Right ventricle myocardium superior (tissue), 1 donor: ENCODE results near the gene NDFIP2. TPM values are rescaled to one million over a fixed set of nuclear protein-coding genes. Genes with fewer than 3 reads are reported as not detected.

Experiments used
- ATAC-seq: fragments of 200-7000 bp; cut with Tn5 transposase; one replicate; pipeline ENCODE4 v1.9.1; 2020; ENCODE audit warnings: mild to moderate bottlenecking; ENCODE audit not compliant: poor library complexity
- DNase-seq: peaks from one replicate; pipeline ENCODE4 v3.0.0-alpha.2; 2020
- intact Hi-C: fragments of 100-400 bp; cut with DNase I; formaldehyde crosslinking; loops from one replicate; pipeline ENCODE4 v1.11.2; 2022
- total RNA-seq: library from RNA; stranded (reverse); fragmentation: NEBNext Ultra II Directional; extraction: Animal tissue kit (Norgen Biotek cat#: 25700); gene quantifications from one replicate; pipeline ENCODE4 v1.2.1, GENCODE V29; 2021
- donor health status: DM: no; HTN: yes; CAD: no; lungs with severe emphysema.

NDFIP2 gene
- total RNA-seq, 1 donor from 2014 or later: 33.9 TPM

DNA sequence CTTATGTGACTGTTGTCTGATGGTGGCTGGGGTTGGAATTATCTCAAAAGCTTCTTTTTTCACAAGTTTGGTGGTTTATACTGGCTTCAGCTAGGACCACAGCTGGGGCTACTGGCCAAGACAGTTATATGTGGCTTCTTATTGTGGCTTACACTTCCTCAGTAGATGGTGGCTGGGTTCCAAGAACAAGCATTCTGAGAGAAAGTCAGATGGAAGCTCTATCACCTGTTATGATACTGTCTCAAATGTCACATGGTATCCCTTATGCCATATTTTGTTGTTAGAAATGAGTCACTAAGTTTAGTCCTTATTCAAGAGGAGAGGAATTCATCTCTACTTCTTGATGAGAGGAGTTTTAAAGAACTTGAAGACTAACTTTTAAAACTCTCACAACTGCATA, 41.6 kb downstream of the NDFIP2 start:
- intact Hi-C loops: no loop called here
- ATAC-seq: no peak

DNA sequence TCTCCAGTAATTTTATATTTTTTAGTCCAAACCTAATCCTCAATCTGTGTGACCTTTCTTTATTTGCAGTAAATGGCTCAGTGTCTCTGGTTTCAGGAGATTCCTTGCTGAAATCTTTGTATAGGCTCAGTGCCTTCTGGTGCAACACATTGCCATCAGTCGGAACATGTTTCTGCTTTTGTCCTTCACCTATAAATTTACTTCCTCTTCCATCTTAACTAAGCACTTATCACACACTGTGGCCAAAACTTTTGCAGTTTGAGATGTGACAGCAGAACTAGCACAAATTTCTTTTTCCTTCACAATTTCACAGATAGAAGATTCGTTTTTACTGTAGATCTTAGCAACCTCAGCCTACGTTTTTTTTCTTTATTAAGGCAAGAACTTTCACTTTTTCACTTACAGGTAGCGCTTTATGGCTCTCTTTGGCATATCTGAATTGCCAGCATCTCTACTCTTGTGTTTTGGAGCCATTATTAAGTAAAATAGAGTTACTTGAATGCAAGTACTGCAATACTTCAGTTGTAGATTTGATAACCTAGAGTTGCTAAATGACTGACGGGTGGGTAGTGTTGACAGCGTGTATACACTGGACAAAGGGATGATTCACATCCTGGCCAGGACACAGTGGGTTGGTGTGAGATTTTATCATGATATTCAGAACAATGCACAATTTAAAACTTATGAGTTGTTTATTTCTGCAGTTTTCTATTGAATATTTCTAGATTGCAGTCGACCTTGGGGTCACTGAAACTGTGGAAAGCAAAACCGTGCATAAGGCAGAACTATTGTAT, 44.3 kb downstream of the NDFIP2 start:
- intact Hi-C loops: no loop called here
- ATAC-seq (no peak), DNase-seq (no peak)

More for the DNA sequence above, 41.6 kb downstream of the NDFIP2 start:
- no peak for DNase-seq

DNA sequence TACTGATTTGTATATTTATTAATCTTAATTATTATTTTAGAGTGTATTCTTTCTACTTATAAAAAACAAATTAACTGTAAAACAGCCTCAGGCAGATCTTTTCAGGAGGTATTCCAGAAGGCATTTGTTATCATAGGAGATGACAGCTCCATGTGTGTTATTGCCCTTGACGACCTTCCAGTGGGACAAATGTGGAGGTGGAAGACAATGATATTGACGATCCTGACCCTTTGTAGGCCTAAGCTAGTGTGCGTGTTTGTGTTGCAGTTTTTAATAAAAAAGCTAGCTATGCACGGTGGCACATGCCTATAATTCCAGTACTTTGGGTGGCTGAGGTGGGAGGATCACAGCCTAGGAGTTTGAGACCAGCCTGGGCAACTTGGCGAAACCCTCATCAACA, 46.7 kb downstream of the NDFIP2 start:
- intact Hi-C loops: no loop called here
- no peak for DNase-seq
- ATAC-seq: peak; percentile 56

DNA sequence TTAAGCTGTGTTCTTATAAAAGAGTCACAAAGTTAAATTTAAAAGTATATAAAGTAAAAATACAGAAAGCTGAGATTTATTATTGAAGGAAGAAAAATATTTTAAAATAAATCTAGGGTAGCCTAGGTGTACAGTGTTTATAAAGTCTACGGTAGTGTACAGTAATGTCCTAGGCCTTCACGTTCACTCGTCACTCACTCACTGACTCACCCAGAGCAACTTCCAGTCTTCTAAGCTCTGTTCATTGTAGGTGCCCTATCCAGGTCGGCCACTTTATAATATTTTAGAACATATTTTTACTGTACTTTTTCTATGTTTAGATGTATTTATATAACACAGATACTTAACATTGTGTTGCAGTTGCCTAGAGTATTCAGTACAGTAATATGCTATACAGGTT, 47.4 kb downstream of the NDFIP2 start:
- peak; percentile 68 for ATAC-seq
- intact Hi-C loops: no loop called here
- DNase-seq: no peak

DNA sequence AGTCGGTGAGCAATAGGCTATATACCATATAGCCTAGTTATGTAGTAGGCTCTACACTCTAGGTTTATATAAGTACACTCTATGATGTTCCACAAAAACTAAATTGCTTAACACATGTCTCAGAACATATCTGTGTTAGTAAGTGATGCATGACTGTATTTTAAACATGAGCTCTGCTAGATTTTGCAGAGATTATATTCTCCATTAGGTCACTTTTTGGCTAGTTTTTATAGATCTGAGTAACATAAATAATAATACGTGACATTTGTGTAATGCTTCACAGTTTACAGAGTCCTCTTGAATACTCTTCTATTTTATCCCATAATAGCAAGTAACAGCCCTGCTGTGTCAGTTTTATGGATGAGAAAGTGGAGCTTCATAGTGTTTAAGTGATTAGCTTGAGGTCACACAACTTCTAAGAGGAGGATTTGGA, 47.8 kb downstream of the NDFIP2 start:
- ATAC-seq (peak; percentile 13), DNase-seq (no peak)
- intact Hi-C loops: no loop called here

DNA sequence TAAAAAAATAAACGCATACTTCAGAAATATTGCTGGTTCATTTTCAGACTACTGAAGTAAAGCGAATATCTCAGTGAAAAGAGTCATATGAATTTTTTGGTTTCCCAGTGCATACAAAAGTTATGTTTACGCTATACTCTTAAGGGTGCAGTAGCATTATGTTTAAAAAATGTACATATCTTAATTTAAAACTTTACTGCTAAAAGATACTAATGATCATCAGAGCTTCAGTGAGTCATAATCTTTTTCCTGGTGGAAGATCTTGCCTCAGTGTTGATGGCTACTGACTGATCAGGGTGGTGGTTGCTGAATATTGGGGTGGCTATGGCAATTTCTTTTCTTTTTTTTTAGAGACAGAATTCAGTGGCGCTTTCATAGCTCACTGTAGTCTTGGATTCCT, 48.9 kb downstream of the NDFIP2 start:
- intact Hi-C loops: loop anchor here (5.0 kb wide), 1 partner anchor 48 kb away; the partner anchor contains the start of gene NDFIP2
- ATAC-seq (no peak), DNase-seq (no peak)

DNA sequence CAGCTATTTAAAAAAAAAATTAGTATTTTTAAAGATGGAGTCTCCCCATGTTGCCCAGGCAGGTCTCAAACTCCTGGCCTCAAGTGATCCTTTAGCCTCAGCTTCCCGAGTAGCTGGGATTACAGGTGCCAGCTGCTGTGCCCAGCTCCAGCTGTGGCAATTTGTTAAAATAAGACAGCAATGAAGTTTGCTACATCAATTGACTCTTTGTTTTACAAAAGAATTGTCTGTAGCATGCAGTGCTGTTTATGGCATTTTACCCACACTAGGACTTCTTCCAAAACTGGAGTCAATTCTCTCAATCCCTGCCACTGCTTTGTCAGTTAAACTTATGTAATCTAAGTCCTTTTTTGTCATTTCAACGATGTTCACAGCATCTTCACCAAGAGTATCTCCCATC, 49.3 kb downstream of the NDFIP2 start:
- DNase-seq (no peak), ATAC-seq (no peak)
- intact Hi-C loops: loop anchor here (5.0 kb wide), 1 partner anchor 48 kb away; the partner anchor contains the start of gene NDFIP2

DNA sequence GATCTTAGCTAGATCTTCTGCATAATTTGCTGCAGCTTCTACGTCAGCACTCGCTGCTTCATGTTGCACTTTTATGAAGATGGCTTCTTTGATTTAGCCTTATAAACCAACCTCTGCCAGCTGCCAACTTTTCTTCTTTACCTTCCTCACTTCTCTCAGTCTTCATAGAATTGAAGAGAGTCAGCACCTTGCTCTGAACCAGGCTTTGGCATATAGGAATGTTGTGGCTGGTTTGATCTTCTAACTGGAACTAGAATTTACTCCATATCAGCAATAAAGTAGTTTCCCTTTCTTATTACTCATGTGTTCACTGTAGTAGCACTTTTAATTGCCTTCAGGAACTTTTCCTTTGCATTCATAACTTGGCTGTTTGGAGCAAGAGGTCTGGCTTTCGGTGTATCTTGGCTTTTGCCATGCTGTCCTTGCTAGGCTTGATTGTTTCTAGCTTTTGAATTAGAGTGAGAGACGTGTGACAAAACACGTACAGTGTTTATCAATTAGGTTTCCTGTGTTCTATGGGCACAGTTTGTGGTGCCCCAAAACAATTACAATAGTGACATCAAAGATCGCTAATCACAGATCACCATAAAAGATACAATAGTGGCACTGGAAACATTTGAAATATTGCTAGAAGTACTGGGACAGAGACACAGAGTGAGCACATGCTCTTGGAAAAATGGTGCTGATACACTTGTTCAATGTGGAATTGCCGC, 50.7 kb downstream of the NDFIP2 start:
- no peak for ATAC-seq

DNA sequence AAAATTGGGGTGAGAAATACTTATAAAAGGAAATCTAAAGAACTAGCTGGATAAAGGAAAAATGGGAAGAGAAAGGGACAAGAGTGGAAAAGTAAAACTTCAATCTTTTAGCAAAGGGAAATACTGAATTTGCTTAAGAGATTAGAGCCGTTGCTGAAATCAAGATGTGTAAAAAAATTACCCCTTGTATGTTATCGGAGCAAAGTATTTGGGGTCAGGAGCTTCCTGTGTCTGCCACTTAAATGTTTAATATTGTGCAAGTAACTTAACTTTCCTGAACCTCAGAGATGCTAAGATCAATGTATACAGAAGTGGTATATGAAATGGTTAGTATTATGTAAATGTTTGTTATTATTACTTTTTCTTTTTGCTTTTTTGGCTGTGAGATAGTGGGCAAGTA, 51.6 kb downstream of the NDFIP2 start:
- intact Hi-C loops: loop anchor here (5.0 kb wide), 1 partner anchor 50 kb away; the partner anchor contains the start of gene NDFIP2
- no peak for DNase-seq
- ATAC-seq: no peak

More for the DNA sequence above, 50.7 kb downstream of the NDFIP2 start:
- DNase-seq: no peak
- intact Hi-C loops: loop anchor here (5.0 kb wide), 1 partner anchor 49 kb away; the partner anchor contains the start of gene NDFIP2

DNA sequence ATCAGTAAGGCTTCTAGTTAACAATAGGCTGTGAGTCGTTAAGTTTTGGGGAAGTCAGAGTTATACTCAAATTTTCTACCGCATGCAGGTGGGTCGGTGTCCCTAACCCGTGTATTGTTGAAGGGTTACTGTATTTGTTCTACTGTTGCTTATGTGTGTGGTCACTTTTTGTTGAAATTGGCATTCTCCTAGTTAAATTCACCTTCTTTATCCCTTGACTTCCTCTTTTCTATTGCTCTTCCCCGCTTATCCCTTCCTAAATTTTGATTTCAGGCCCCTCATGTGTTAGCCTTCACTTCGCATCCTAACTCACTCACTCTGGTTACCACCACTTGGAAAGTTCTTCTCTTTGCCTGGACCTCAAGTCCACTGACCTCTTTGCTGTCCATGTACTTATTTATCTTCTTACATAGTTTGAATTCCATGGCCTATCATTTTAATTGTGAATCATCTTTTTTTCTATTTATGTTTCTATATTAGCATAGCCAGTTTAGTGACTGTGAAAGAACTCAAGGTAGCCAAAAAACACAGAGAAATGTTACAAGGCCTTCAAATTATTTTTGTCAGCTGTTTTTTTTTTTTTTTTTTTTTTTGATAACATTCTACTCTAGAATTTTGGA, 52.9 kb downstream of the NDFIP2 start:
- intact Hi-C loops: loop anchor here (5.0 kb wide), 1 partner anchor 52 kb away; the partner anchor contains the start of gene NDFIP2
- no peak for DNase-seq
- ATAC-seq: no peak

DNA sequence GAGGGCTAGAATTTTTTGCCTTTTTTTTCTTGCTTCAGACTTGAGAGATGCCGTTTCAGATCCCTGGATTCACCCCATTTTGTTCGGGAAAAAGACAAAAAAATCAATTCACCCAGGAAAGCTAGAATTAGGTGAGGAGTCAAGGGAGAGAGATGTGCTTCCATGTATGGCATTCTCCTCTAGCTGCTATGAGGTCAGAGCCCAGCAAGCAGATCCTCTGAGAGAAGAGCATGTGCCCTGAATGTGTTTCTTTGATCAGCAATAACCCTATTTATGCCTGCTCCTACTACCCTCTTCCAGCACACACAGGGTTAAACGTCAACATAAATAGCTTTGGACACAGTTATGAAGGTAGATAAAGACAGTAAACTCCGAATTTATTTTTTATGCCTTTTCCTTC, 53.6 kb downstream of the NDFIP2 start:
- ATAC-seq: peak; percentile 81
- intact Hi-C loops: loop anchor here (5.0 kb wide), 1 partner anchor 52 kb away; the partner anchor contains the start of gene NDFIP2
- DNase-seq: no peak

DNA sequence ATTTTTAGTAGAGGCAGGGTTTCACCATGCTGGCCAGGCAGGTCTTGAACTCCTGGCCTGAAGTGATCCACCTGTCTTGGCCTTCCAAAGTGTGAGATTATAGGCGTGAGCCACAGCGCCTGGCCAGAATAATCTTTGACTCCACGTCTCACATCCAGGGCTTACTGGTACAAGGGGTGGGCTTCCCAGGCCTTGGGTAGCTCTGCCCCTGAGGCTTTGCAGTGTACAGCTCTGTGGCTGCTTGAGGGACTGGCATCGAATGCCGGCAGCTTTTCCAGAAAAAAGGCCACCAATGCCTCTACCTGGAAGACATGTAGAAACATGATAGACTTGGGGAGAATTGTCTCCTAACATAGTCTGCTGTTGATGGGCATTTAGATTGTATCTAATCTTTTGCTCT, 57.8 kb downstream of the NDFIP2 start:
- ATAC-seq (no peak), DNase-seq (no peak)
- intact Hi-C loops: no loop called here

DNA sequence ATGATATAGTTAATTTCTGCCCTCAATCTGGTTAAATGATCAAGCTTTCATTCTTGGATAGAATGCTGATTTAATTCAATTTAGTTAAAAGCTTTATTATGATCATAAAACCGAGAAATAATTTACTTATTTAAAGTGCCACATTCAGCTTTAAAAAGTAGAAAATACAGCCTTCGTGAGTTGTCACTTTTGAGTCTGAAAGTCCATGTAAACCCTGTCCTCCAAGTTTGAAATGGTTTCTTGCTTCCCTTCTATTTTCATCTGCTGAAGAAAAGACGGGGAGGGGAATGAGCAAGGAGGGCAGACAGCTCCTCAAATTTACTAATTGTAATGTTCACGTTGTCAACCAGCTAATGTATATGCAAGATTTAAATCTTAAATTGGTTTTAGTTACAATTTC, 59.5 kb downstream of the NDFIP2 start:
- no peak for ATAC-seq
- no peak for DNase-seq
- intact Hi-C loops: loop anchor here (5.0 kb wide), 1 partner anchor 118 kb away; no protein-coding TSS in a partner anchor

DNA sequence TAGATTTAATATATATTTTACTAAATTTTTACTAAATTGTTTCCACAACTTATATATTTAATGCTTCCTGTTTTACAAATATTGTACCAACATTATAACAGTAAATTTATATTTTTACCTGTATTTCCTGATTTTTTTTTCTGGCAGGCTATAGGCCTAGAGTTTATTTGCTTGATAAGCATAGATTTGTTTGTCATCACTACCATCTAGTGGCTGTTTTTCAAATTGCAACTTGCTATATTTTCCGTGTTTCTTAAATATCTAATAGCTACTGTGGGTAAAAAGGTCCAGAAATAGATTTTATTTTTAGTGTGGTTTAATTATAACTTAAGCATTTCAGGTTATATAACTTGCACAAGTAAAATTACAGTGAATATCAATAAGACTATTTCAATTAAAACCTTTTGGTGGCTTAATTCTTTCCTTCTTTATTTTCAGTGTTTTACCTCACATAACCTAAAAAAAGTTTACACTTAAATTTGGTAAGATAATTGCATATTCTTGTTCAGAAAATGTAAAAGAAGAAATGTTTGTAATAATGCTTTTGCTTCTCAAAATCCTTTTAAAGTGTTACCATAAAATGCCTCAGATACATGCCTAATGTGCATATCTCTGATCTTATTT, 60.6 kb downstream of the NDFIP2 start:
- DNase-seq: no peak
- intact Hi-C loops: loop anchor here (5.0 kb wide), 1 partner anchor 119 kb away; no protein-coding TSS in a partner anchor
- ATAC-seq: peak; percentile 57

DNA sequence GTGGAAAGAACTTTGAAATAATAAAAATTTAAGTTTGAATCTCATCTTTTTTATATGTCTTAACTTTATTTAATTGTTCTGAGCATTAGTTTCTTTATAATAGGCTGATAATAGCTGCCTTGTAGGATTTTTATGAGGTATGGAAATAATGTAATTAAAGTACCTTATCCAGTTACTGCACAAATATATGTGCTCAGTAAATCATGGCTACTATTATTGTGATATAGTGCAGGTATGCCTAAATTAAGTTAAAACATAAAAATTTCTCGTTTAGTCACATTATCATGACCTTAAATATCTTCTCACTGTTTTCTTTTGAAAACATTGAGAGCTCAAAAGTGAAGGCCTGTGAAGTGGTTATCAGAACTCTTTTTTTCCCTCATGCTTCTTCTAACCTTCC, 62.9 kb downstream of the NDFIP2 start:
- ATAC-seq: no peak
- intact Hi-C loops: loop anchor here (5.0 kb wide), 1 partner anchor 122 kb away; no protein-coding TSS in a partner anchor
- DNase-seq: no peak

DNA sequence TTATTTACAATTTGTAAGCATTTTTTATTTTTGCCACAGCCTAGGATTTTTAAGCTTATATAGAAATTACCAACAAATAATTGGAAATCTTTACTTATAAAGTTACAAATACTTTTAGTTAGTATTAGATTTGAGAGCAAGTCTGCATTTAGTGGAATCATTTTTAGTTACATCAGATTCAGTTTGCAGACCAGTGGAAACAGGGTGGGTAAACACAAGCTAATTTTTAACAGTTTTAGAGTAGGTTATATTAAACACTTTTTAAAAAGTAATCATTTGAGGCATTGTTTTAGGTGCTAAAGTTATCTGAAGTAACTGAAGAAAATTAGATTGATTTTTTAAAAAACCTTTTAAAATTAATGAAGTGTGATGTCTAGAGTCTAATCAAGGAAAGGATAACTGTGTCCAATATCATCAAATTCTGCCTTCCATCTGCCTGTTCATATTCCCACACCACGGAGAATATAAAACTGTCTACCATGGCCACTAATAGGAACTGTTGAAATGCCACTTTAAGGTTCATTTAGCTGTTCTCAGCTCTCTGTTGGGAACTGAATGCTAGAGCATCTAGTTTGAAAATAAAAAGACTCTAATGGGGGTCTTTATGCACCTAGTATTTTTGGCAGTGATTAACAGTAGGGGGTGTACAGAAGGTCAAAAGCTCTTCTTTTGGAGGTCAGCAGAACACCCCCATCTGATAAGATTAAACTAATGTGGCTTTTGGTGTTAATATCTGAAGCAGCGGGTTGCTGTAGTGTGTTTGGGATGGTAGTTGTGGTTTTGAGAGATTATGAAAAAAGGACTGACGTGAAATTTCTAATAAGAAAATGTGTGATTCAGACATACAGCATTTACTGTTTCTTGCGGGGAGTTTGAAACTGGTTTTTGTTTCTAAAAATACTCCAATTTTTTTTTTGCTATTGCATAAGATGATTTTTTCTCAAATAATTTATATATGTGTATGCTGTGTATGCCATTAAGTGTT, 66.5 kb downstream of the NDFIP2 start:
- ATAC-seq: no peak
- intact Hi-C loops: no loop called here
- no peak for DNase-seq

DNA sequence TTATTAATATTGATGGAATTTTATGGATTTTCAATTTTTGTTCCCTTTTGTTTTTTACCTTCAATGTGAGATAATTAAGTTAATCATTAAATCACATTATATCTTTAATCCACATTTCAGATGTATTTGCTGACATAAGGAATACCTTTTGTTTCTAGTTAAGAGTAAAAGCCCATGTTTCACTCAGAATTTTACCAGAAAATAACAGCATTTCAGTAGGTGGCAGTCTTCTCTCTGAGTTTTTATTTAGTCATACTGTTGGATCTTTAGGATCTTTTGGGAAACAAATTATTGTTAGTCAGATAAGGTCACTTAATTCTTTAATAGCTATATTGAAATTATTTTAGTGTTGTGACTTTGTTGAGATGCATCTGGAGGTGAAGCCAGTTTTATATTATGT, 67.9 kb downstream of the NDFIP2 start:
- ATAC-seq: no peak
- no peak for DNase-seq
- intact Hi-C loops: no loop called here
